Transverse colon (tissue), 4 donors: ENCODE results near the gene MESD. TPM values are rescaled to one million over a fixed set of nuclear protein-coding genes. Genes with fewer than 3 reads are reported as not detected.

Source experiments
- DNase-seq: peaks from one replicate; pipeline ENCODE4 v3.0.0-alpha.2; 2019
- H3K27ac ChIP-seq, 4 donors: fragments of 200-600 bp; sonication (generic); 2 replicates each; pipeline ENCODE4 v1.5.1; 2016 to 2018; ENCODE audit warnings: inconsistent platforms in 4 of 4
- H3K27me3 ChIP-seq: fragments of 200-600 bp; sonication (generic); 2 replicates; pipeline ENCODE4 v1.5.1; 2017; ENCODE audit warnings: inconsistent platforms
- H3K36me3 ChIP-seq, 4 donors: fragments of 200-600 bp; sonication (generic); 2 replicates each; pipeline ENCODE4 v1.5.1; 2017 to 2019; ENCODE audit warnings: inconsistent platforms in 4 of 4
- H3K4me1 ChIP-seq, 4 donors: fragments of 200-600 bp; sonication (generic); 2 replicates each; pipeline ENCODE4 v1.5.1; 2017 to 2020; ENCODE audit warnings: inconsistent platforms in 4 of 4
- H3K4me3 ChIP-seq, 4 donors: fragments of 200-600 bp; sonication (generic); 1 replicate in 1 of 4; 2 replicates in 3 of 4; pipeline versions ENCODE4 v1.5.1 to v1.6.1; 2017 to 2019; ENCODE audit warnings: inconsistent platforms in 4 of 4
- H3K9me3 ChIP-seq, 2 donors: fragments of 200-600 bp; sonication (generic); 2 replicates each; pipeline ENCODE4 v1.5.1; 2017 to 2019; ENCODE audit warnings: inconsistent platforms in 2 of 2
- EP300 ChIP-seq: sonication (generic); formaldehyde crosslinking; IDR thresholded peaks from one replicate; pipeline ENCODE4 v1.6.1; 2017; ENCODE audit warnings: antibody characterized with exemption, low read depth
- POLR2A ChIP-seq: fragments of 450-650 bp; IDR thresholded peaks from one replicate; pipeline ENCODE4 v1.6.1; 2016; ENCODE audit warnings: antibody characterized with exemption, mild to moderate bottlenecking, moderate library complexity
- POLR2AphosphoS5 ChIP-seq, 3 donors: sonication (generic); formaldehyde crosslinking; IDR thresholded peaks; one replicate each; pipeline ENCODE4 v1.6.1; 2016; ENCODE audit warnings: antibody characterized with exemption in 3 of 3
- WGBS, 2 donors: methylation state at CpG; one replicate each; pipeline ENCODE4 v1.1.5; 2018; ENCODE audit warnings: low coverage in 1 of 2; 5-methylcytosine and 5-hydroxymethylcytosine counted together
- in situ Hi-C, 4 donors: fragments of 200-750 bp; cut with MboI; loops; one replicate each; pipeline versions ENCODE4 v1.15.0 to v1.15.1; 2017; ENCODE audit warnings: low sequenced_read_pairs in 3 of 4, low pct_ligation_motif_present in 1 of 4, low pct_unique_long_range_greater_than_20kb in 1 of 4
- intact Hi-C: fragments of 100-400 bp; cut with DNase I; formaldehyde crosslinking; loops from one replicate; pipeline ENCODE4 v1.15.1; 2023; ENCODE audit warnings: low total_unique reads
- total RNA-seq, 4 donors: library from RNA; depleted of rRNA; stranded (reverse); fragments of >200 nt; gene quantifications; one replicate each; pipeline ENCODE4 v1.1.0, GENCODE V29; 2016
- TF ChIP-seq, protein P1 (sequence below), 5 experiments: fragments of 200-600 bp in 3 of 5; fragments of 450-650 bp in 2 of 5; sonication (generic) in 3 of 5; IDR thresholded peaks; 1 replicate in 2 of 5; 2 replicates in 3 of 5; pipeline ENCODE4 v1.5.1; 2016 to 2017; ENCODE audit warnings: antibody characterized with exemption in 5 of 5, inconsistent platforms in 3 of 5, mild to moderate bottlenecking in 2 of 5, moderate library complexity in 1 of 5

The MESD gene
- total RNA-seq, 4 donors from 2014 or later, result 15.8 to 39.3 (median 19.2) TPM

GRCh38 chr15:80920271-80920699 lies 69.3 kb downstream of the MESD start:
- intact Hi-C loops, result loop anchor here (5.0 kb wide), 1 partner anchor 407 kb away; no protein-coding TSS in a partner anchor
- no peaks in the 10 kb centered on the region for H3K36me3 ChIP-seq
- no peaks in the 10 kb centered on the region for H3K9me3 ChIP-seq
- no peak for DNase-seq
- TF ChIP-seq POLR2AphosphoS5 (IDR thresholded peaks at IDR 0.05), result no peak
- TF ChIP-seq POLR2A, result no peak
- TF ChIP-seq, protein P1, sequence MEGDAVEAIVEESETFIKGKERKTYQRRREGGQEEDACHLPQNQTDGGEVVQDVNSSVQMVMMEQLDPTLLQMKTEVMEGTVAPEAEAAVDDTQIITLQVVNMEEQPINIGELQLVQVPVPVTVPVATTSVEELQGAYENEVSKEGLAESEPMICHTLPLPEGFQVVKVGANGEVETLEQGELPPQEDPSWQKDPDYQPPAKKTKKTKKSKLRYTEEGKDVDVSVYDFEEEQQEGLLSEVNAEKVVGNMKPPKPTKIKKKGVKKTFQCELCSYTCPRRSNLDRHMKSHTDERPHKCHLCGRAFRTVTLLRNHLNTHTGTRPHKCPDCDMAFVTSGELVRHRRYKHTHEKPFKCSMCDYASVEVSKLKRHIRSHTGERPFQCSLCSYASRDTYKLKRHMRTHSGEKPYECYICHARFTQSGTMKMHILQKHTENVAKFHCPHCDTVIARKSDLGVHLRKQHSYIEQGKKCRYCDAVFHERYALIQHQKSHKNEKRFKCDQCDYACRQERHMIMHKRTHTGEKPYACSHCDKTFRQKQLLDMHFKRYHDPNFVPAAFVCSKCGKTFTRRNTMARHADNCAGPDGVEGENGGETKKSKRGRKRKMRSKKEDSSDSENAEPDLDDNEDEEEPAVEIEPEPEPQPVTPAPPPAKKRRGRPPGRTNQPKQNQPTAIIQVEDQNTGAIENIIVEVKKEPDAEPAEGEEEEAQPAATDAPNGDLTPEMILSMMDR (IDR thresholded peaks at IDR 0.05), result no peak
- no peak for TF ChIP-seq EP300
- peaks cover 0 to 10% (median 0%) of the 10 kb centered on the region in 4 donors for H3K4me1 ChIP-seq
- in situ Hi-C loops, result no loop called here
- no peaks in the 10 kb centered on the region for H3K27me3 ChIP-seq
- 67% methylated on average over 5 of the region's 5 CpGs; no CpG with 5 or more reads in 1 of the 2 donors for whole genome bisulfite sequencing, 2 donors
- H3K4me3 ChIP-seq, result no peak overlapping the region
- no peak overlapping the region for H3K27ac ChIP-seq

DNA sequence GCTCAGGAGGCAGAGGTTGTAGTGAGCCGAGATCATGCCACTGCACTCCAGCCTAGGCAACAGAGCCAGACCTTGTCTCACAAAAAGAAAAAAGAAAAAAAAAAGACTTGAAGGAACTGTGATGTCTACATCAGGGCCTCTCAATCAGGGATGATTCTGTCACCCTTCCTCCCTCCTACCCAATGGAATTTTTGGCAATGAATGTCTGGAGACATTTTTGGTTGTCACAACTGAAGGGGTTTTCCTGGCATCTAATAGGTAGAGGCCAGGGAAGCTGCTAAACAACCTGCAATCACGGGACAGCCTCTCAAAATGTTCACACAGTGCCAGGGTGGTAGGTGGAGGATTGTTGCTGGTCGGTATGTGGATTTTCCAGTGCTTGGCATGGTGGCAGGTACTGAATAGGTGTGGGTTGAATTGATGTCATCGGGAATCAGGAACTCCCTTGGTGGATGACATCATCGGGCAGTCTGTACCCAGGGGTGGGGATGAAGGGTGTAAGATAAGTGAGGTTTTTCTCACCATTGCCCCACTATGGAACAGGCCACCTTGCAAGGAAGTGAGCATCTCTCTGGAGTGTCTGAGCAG lies 71.3 kb downstream of the MESD start:
- DNase-seq, result no peak
- 88% methylated on average over 5 of the region's 5 CpGs; no CpG with 5 or more reads in 1 of the 2 donors for WGBS, 2 donors
- intact Hi-C loops, result no loop called here
- Histone ChIP-seq H3K27ac (no peak overlapping the region), H3K36me3 (no peaks in the 10 kb centered on the region), H3K27me3 (no peaks in the 10 kb centered on the region), H3K4me3 (no peak overlapping the region), H3K9me3 (no peaks in the 10 kb centered on the region), H3K4me1 (peaks cover 0 to 10% (median 0%) of the 10 kb centered on the region in 4 donors)
- TF ChIP-seq, protein P1 (IDR thresholded peaks at IDR 0.05), result no peak
- TF ChIP-seq EP300 (no peak), POLR2AphosphoS5 (IDR thresholded peaks at IDR 0.05) (no peak), POLR2A (no peak)
- in situ Hi-C loops, result no loop called here

GRCh38 chr15:80916056-80916455 lies 73.6 kb downstream of the MESD start:
- Histone ChIP-seq H3K27ac (no peak overlapping the region), H3K27me3 (no peaks in the 10 kb centered on the region), H3K4me1 (peaks cover 0 to 10% (median 0%) of the 10 kb centered on the region in 4 donors), H3K4me3 (no peak overlapping the region), H3K36me3 (no peaks in the 10 kb centered on the region), H3K9me3 (no peaks in the 10 kb centered on the region)
- TF ChIP-seq EP300 (no peak), POLR2AphosphoS5 (IDR thresholded peaks at IDR 0.05) (no peak), POLR2A (no peak)
- TF ChIP-seq, protein P1 (IDR thresholded peaks at IDR 0.05), result no peak
- DNase-seq, result no peak
- WGBS, 2 donors, result 36 to 47% methylated on average over 5 to 7 of the region's 7 CpGs
- in situ Hi-C loops, result no loop called here
- intact Hi-C loops, result no loop called here

GRCh38 chr15:80915472-80915871 lies 74.1 kb downstream of the MESD start:
- Histone ChIP-seq H3K36me3 (no peaks in the 10 kb centered on the region), H3K27me3 (no peaks in the 10 kb centered on the region), H3K9me3 (no peaks in the 10 kb centered on the region), H3K27ac (no peak overlapping the region), H3K4me1 (peaks cover 0 to 10% (median 0%) of the 10 kb centered on the region in 4 donors), H3K4me3 (no peak overlapping the region)
- TF ChIP-seq, protein P1 (IDR thresholded peaks at IDR 0.05), result no peak
- TF ChIP-seq EP300 (no peak), POLR2A (no peak), POLR2AphosphoS5 (IDR thresholded peaks at IDR 0.05) (no peak)
- WGBS, 2 donors, result 37 to 55% methylated on average over 2 to 3 of the region's 3 CpGs
- intact Hi-C loops, result no loop called here
- in situ Hi-C loops, result no loop called here
- DNase-seq, result no peak
